Measurements from ENCODE around the gene PTCD1.

- TF ChIP-seq ELF4 (IDR thresholded peaks at IDR 0.05) (no peak), FOXM1 (IDR thresholded peaks at IDR 0.05; ENCODE audit: borderline replicate concordance) (no peak), SP1 (IDR thresholded peaks at IDR 0.05) (no peak), SUZ12 (IDR thresholded peaks at IDR 0.05) (no peak), BHLHE40 (IDR thresholded peaks at IDR 0.05; ENCODE audit: borderline replicate concordance) (no peak)
Observed at GRCh38 chr7:99402854-99403253, 35.7 kb downstream of the PTCD1 start.
